AG10803 (cell line): ENCODE measurements around the gene ATP6V1F.

Source experiments
- DNase-seq: peaks from one replicate; pipeline ENCODE4 v3.0.0; 2010; ENCODE audit warnings: low read depth
- H3K4me3 ChIP-seq: 2 replicates; pipeline ENCODE4 v1.5.1; 2011; ENCODE audit warnings: mild to moderate bottlenecking, low read length, control low read depth
- TF ChIP-seq, protein P1 (sequence below): conservative IDR thresholded peaks from 2 replicates; pipeline ENCODE4 v1.5.1; 2011; ENCODE audit warnings: mild to moderate bottlenecking, low read length, control low read depth, inconsistent platforms

The ATP6V1F gene

DNA sequence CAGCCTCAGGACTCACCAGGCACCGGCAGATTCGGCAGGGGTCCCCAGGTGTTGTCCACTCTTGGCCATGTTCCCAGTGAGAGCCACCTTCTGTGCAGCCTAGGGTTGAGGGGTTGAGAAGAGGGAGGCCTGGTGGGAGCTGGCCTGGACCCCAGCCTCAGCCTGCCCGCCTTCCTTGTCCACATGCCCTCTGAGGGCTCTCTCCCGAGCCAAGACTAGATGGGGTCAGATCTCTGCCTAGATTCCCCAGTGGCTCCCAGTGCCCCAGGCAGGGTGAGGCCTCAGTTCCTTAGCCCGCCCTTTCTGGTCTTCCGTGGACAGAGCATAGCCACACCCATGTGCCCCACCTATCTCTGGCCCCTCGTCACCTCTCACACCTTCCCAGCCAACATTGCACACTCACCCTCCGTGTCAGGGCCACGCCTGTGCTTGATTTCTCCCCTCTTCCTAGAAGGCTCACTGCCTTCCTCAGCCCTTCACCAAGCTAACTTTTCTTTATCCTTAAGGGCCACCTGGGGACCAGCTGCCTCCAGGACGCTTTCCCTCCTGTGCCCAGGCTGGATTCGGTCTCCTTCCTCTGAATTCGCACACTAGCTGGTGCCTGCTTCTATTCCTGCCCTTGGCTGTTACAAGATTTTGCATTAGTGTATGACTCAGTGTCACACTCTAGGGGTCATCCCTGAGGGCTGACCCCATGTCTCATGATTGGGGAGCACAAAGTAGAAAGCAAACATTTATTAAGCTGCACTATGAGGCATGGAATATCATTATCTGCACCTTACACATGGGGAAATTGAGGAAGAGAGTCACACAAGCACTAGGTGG is 40.3 kb downstream of the ATP6V1F start:
- TF ChIP-seq, protein P1, sequence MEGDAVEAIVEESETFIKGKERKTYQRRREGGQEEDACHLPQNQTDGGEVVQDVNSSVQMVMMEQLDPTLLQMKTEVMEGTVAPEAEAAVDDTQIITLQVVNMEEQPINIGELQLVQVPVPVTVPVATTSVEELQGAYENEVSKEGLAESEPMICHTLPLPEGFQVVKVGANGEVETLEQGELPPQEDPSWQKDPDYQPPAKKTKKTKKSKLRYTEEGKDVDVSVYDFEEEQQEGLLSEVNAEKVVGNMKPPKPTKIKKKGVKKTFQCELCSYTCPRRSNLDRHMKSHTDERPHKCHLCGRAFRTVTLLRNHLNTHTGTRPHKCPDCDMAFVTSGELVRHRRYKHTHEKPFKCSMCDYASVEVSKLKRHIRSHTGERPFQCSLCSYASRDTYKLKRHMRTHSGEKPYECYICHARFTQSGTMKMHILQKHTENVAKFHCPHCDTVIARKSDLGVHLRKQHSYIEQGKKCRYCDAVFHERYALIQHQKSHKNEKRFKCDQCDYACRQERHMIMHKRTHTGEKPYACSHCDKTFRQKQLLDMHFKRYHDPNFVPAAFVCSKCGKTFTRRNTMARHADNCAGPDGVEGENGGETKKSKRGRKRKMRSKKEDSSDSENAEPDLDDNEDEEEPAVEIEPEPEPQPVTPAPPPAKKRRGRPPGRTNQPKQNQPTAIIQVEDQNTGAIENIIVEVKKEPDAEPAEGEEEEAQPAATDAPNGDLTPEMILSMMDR, result no peak
- no peak overlapping the region for H3K4me3 ChIP-seq
- no peak for DNase-seq

DNA sequence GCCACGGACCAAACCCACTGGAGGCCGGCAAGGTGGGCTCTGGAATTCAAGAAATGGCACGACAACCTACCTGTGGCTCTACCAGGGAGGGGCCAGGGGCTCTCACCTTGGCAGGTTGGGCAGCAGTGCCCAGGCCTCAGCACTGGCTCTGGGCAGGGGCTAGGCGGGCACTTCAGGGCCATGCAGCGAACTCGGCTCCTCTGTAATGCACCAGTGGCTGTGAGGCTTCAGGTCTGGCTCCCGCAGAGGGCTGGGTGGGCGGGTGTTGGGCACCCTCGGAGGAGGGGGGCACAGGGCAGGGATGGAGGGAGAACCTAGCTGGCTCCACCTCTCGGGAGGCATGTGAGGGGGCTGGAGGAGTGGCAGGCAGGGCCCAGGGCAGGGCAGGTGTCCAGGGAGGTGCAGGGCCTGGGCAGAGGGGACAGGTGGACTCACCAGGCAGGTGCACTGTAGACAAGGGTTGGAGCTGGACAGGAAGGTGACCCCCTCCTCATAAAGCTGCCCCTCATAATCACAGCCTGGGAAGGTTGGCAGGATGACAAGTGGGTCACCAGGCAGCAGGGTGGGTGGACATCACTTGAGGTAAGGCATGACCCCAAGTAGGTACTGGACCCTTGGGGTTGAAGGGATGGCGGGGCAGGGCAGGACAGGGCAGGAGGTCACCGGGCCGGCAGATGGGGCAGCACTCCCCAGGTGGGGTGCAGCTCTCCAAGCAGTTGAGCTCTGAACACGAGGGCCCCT is 41.1 kb downstream of the ATP6V1F start:
- TF ChIP-seq, protein P1, result no peak
- DNase-seq, result no peak
- H3K4me3 ChIP-seq, result no peak overlapping the region

DNA sequence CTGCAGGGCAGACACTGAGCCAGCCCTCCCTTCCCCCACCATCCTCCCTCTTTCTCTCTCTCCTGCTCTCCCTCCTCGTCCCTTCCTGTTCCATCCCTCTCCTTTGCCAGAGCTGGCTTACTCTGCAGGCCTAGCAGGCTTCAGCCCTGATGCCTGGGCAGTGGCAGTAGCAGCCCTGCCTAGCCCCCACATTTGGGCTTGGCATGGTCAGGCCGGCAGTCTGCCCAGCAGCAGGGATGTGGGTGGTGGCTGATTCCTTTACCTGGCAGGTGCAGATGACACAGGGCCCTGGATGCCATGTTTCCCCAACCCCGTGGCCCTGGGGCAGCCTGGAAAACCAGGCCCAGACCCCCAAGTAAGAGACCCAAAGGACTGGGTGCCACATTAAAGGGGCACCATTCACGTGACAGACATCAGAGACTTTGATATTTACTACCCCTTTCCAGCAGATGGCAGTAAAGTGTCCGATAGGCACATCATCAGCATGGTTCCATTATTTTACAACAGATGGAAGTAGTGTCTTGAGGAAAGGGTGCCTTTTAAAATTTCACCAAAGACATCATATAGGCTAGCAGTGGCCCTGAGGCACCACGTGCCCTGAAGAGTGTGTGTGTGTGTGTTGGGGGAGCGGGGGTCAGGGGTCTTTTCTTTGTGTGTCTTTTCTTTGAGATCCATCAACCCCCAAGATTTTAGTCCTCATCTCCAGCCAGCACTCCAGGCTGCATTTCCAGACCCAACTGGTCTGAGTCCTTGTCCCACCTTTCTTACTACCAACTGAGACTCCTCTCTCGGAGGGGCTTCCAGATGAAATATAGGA is 41.9 kb downstream of the ATP6V1F start:
- H3K4me3 ChIP-seq, result no peak overlapping the region
- peak; percentile 52 for DNase-seq
- TF ChIP-seq, protein P1, result peak; percentile 72

DNA sequence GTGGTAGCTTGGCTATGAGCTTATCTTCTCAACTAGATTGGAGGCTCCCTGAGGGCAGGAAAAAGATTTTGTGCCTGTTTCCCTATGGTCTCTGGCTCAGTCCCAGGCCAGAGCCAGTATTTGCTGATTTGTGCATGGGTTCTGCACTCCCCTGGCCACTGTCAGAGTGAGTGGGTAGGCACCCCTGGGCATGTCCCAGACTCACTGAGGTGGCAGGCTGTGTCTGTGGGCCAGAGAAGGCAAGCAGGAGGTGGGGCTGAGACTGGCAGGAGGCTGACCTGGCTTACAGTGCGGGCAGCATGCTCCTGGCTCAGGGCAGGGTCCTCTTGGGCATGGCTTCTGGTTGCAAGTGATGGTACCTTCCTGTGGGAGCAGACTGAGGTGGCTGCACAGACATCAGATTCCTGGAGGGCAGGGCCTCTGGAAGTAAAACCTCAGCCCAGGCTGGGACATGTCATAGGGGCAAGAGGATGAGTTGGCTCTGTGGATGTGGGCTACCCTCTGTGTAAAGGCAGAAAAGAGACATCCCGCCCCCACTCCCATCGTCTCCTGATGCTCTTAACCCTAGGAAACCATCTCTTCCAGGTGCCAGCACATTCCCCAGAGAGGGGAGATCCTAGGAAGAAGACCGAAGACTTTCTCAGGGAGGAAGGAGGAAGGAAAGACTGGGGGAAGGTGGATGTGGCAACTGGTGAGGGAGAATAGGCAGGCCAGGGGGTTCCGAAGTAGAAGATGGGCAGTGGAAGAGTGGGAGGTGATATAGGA is 43.5 kb downstream of the ATP6V1F start:
- TF ChIP-seq, protein P1, result no peak
- H3K4me3 ChIP-seq, result no peak overlapping the region
- no peak for DNase-seq

DNA sequence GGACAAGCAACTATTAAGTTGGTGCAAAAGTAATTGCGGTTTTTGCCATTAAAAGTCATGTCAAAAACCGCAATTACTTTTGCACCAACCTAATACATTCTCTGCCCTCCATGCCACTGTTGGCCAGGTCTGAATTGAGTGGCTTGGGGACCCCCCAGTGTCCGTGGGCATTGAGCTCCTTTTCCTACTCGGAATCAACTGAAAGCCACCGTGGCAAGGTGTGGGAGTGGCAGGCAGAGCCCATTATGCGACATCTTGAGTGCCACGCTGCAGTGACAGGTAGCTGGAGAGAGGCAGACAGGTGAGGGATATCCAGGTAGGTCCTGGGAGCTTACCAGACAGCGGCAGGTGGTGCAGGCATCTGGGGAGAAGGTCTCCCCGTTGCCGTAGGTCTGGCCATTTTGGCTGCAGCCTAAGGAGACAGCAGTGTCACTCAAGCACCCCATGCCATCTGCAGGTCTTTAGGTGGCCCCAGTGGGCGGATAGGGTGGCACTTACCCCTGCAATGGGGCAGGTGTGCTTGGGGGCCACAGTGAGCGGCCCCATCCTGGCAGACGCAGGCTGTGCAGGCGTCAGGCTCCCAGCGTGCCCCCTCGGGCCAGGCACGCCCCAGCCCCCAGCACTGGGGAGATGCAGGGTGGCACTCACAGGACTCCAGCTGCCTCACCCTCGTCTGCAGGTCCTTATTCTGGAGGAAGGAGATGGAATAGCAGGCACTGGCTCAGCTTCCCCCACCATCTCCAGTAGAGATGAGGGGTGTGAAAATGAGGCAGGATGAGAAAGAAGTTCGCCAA is 44.3 kb downstream of the ATP6V1F start:
- H3K4me3 ChIP-seq, result no peak overlapping the region
- TF ChIP-seq, protein P1, result no peak
- no peak for DNase-seq
